Subcutaneous abdominal adipose tissue (tissue), 5 donors: ENCODE results near the gene TMC8.

ENCODE experiments used
- H3K27ac ChIP-seq: one replicate; pipeline ENCODE4 v1.7.0; 2013; ENCODE audit warnings: low read depth, mild to moderate bottlenecking, inconsistent platforms, low read length, moderate library complexity
- H3K27me3 ChIP-seq, 5 donors: one replicate each; pipeline ENCODE4 v1.7.0; 2013; ENCODE audit warnings: low read length in 5 of 5, inconsistent platforms in 1 of 5; ENCODE audit not compliant: control insufficient read depth in 5 of 5, insufficient read depth in 4 of 5
- H3K36me3 ChIP-seq, 5 donors: one replicate each; pipeline ENCODE4 v1.7.0; 2013; ENCODE audit warnings: low read length in 5 of 5; ENCODE audit not compliant: control insufficient read depth in 5 of 5, insufficient read depth in 5 of 5
- H3K4me1 ChIP-seq, 5 donors: one replicate each; pipeline ENCODE4 v1.7.0; 2013; ENCODE audit warnings: low read length in 5 of 5, mild to moderate bottlenecking in 3 of 5, moderate library complexity in 1 of 5; ENCODE audit not compliant: control insufficient read depth in 5 of 5, insufficient read depth in 5 of 5
- H3K4me3 ChIP-seq, 5 donors: one replicate each; pipeline ENCODE4 v1.7.0; 2013; ENCODE audit warnings: low read length in 5 of 5, low read depth in 1 of 5
- H3K9ac ChIP-seq, 5 donors: one replicate each; pipeline ENCODE4 v1.7.0; 2013; ENCODE audit warnings: low read length in 5 of 5, mild to moderate bottlenecking in 4 of 5, moderate library complexity in 3 of 5
- H3K9me3 ChIP-seq, 5 donors: one replicate each; pipeline ENCODE4 v1.7.0; 2013; ENCODE audit warnings: low read length in 5 of 5; ENCODE audit not compliant: control insufficient read depth in 5 of 5
- donor health status: healthy.
- donor health status: healthy.
- donor health status: healthy.
- donor health status: healthy.
- donor health status: healthy.

The TMC8 gene

GRCh38 chr17:78123258-78123929 is 7.2 kb upstream of the TMC8 start:
- Histone ChIP-seq H3K9ac (no peak overlapping the region), H3K27me3 (no peaks in the 10 kb centered on the region), H3K9me3 (no peaks in the 10 kb centered on the region), H3K4me3 (no peak overlapping the region), H3K4me1 (peaks cover 5 to 60% (median 45%) of the 10 kb centered on the region in 5 donors), H3K36me3 (peaks cover 0 to 76% (median 54%) of the 10 kb centered on the region in 5 donors), H3K27ac (no peak overlapping the region)

- Histone ChIP-seq H3K9me3 (no peaks in the 10 kb centered on the region), H3K9ac (no peak overlapping the region), H3K36me3 (peaks cover 0 to 67% (median 47%) of the 10 kb centered on the region in 5 donors), H3K27ac (no peak overlapping the region), H3K27me3 (no peaks in the 10 kb centered on the region), H3K4me3 (peak overlapping the region in 1 of 5 donors; percentile 81), H3K4me1 (peaks cover 5 to 68% (median 52%) of the 10 kb centered on the region in 5 donors)
Observed at GRCh38 chr17:78124081-78124835, 6.3 kb upstream of the TMC8 start.

- Histone ChIP-seq H3K9ac (no peak overlapping the region), H3K27me3 (no peaks in the 10 kb centered on the region), H3K4me3 (peak overlapping the region in 1 of 5 donors; percentile 81), H3K27ac (no peak overlapping the region), H3K9me3 (no peaks in the 10 kb centered on the region), H3K4me1 (peaks cover 5 to 74% (median 58%) of the 10 kb centered on the region in 5 donors), H3K36me3 (peaks cover 0 to 64% (median 45%) of the 10 kb centered on the region in 5 donors)
Observed at GRCh38 chr17:78124836-78125137, 5.8 kb upstream of the TMC8 start.

GRCh38 chr17:78125138-78125913 is 5.2 kb upstream of the TMC8 start:
- H3K9ac ChIP-seq, result peak overlapping the region in 2 of 5 donors; percentile 17 to 30
- H3K27me3 ChIP-seq, result peaks cover 0 to 2% (median 0%) of the 10 kb centered on the region in 5 donors
- no peaks in the 10 kb centered on the region for H3K9me3 ChIP-seq
- peaks cover 5 to 79% (median 63%) of the 10 kb centered on the region in 5 donors for H3K4me1 ChIP-seq
- H3K36me3 ChIP-seq, result peaks cover 0 to 60% (median 44%) of the 10 kb centered on the region in 5 donors
- H3K27ac ChIP-seq, result no peak overlapping the region
- peak overlapping the region in 2 of 5 donors; percentile 77 to 81 for H3K4me3 ChIP-seq

- Histone ChIP-seq H3K9me3 (no peaks in the 10 kb centered on the region), H3K4me1 (peaks cover 7 to 88% (median 72%) of the 10 kb centered on the region in 5 donors), H3K36me3 (peaks cover 0 to 51% (median 36%) of the 10 kb centered on the region in 5 donors), H3K27ac (peak overlapping the region; percentile 84), H3K4me3 (peak overlapping the region in 3 of 5 donors; percentile 11 to 81 (median 77)), H3K27me3 (peaks cover 0 to 11% (median 0%) of the 10 kb centered on the region in 5 donors), H3K9ac (peak overlapping the region in 2 of 5 donors; percentile 30 to 83)
Observed at GRCh38 chr17:78125976-78126894, 4.3 kb upstream of the TMC8 start.

GRCh38 chr17:78126895-78127238 is 3.7 kb upstream of the TMC8 start:
- H3K4me3 ChIP-seq, result peak overlapping the region; percentile 26 to 81 (median 68)
- no peaks in the 10 kb centered on the region for H3K9me3 ChIP-seq
- H3K27ac ChIP-seq, result peak overlapping the region; percentile 84
- H3K36me3 ChIP-seq, result peaks cover 0 to 45% (median 30%) of the 10 kb centered on the region in 5 donors
- peak overlapping the region in 4 of 5 donors; percentile 79 to 86 (median 82) for H3K9ac ChIP-seq
- peaks cover 0 to 12% (median 0%) of the 10 kb centered on the region in 5 donors for H3K27me3 ChIP-seq
- H3K4me1 ChIP-seq, result peaks cover 7 to 87% (median 71%) of the 10 kb centered on the region in 5 donors

GRCh38 chr17:78127239-78127887 is 3.2 kb upstream of the TMC8 start:
- H3K4me1 ChIP-seq, result peaks cover 7 to 86% (median 73%) of the 10 kb centered on the region in 5 donors
- H3K9ac ChIP-seq, result peak overlapping the region in 4 of 5 donors; percentile 79 to 86 (median 82)
- peak overlapping the region; percentile 84 for H3K27ac ChIP-seq
- peaks cover 0 to 12% (median 0%) of the 10 kb centered on the region in 5 donors for H3K27me3 ChIP-seq
- H3K9me3 ChIP-seq, result no peaks in the 10 kb centered on the region
- peaks cover 0 to 40% (median 25%) of the 10 kb centered on the region in 5 donors for H3K36me3 ChIP-seq
- H3K4me3 ChIP-seq, result peak overlapping the region; percentile 50 to 81 (median 70)

- Histone ChIP-seq H3K9me3 (no peaks in the 10 kb centered on the region), H3K36me3 (peaks cover 0 to 33% (median 19%) of the 10 kb centered on the region in 5 donors), H3K4me3 (peak overlapping the region in 4 of 5 donors; percentile 68 to 81 (median 76)), H3K27me3 (peaks cover 0 to 12% (median 0%) of the 10 kb centered on the region in 5 donors), H3K9ac (peak overlapping the region in 4 of 5 donors; percentile 79 to 86 (median 82)), H3K27ac (peak overlapping the region; percentile 84), H3K4me1 (peaks cover 7 to 86% (median 78%) of the 10 kb centered on the region in 5 donors)
Observed at GRCh38 chr17:78127888-78128550, 2.6 kb upstream of the TMC8 start.
